22Rv1 (cell line): ENCODE data around the gene WDTC1.

Experiments
- H3K27ac ChIP-seq: fragments of 450-650 bp; 2 replicates; pipeline ENCODE4 v1.5.1; 2017
- CTCF ChIP-seq: fragments of 450-650 bp; IDR thresholded peaks from 2 replicates; pipeline ENCODE4 v1.5.1; 2017; ENCODE audit warnings: mild to moderate bottlenecking
- ZFX ChIP-seq: fragments of 450-650 bp; IDR thresholded peaks from 2 replicates; pipeline ENCODE4 v1.6.1; 2017; ENCODE audit warnings: antibody characterized with exemption, borderline replicate concordance

Gene WDTC1

GRCh38 chr1:27290581-27290980 lies 56.1 kb downstream of the WDTC1 start:
- H3K27ac ChIP-seq: no peak overlapping the region
- no peak for TF ChIP-seq CTCF
- TF ChIP-seq ZFX: no peak

GRCh38 chr1:27292106-27292505 lies 57.7 kb downstream of the WDTC1 start:
- H3K27ac ChIP-seq: no peak overlapping the region
- TF ChIP-seq CTCF (no peak), ZFX (no peak)

GRCh38 chr1:27293915-27294314 lies 59.5 kb downstream of the WDTC1 start:
- H3K27ac ChIP-seq: no peak overlapping the region
- TF ChIP-seq CTCF: no peak
- TF ChIP-seq ZFX: no peak

- TF ChIP-seq ZFX (no peak), CTCF (peak; percentile 86)
- no peak overlapping the region for H3K27ac ChIP-seq
These were observed 62.4 kb downstream of the WDTC1 start for GRCh38 chr1:27296773-27297291.

GRCh38 chr1:27297903-27298302 lies 63.5 kb downstream of the WDTC1 start:
- TF ChIP-seq CTCF (no peak), ZFX (no peak)
- H3K27ac ChIP-seq: no peak overlapping the region

GRCh38 chr1:27298632-27299384 lies 64.4 kb downstream of the WDTC1 start:
- no peak for TF ChIP-seq CTCF
- TF ChIP-seq ZFX: no peak
- no peak overlapping the region for H3K27ac ChIP-seq
